HG03520 (cell line): ENCODE results near the gene PARVB.

ENCODE experiments used
- ATAC-seq: cut with Tn5 transposase; IDR thresholded peaks from one replicate; pipeline ENCODE4 v1.9.1; 2021; ENCODE audit warnings: mild to moderate bottlenecking, moderate library complexity; ENCODE audit not compliant: unreplicated experiment

The PARVB gene, protein sequence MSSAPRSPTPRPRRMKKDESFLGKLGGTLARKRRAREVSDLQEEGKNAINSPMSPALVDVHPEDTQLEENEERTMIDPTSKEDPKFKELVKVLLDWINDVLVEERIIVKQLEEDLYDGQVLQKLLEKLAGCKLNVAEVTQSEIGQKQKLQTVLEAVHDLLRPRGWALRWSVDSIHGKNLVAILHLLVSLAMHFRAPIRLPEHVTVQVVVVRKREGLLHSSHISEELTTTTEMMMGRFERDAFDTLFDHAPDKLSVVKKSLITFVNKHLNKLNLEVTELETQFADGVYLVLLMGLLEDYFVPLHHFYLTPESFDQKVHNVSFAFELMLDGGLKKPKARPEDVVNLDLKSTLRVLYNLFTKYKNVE

GRCh38 chr22:44024288-44024921 is at the start of gene PARVB:
PARVB (plus strand) TSS chr22:44024302; CDS start chr22:44024340, 38 bp downstream.
- ATAC-seq: no peak

GRCh38 chr22:43975041-43975440 is 49.1 kb upstream of the PARVB start:
- no peak for ATAC-seq

DNA sequence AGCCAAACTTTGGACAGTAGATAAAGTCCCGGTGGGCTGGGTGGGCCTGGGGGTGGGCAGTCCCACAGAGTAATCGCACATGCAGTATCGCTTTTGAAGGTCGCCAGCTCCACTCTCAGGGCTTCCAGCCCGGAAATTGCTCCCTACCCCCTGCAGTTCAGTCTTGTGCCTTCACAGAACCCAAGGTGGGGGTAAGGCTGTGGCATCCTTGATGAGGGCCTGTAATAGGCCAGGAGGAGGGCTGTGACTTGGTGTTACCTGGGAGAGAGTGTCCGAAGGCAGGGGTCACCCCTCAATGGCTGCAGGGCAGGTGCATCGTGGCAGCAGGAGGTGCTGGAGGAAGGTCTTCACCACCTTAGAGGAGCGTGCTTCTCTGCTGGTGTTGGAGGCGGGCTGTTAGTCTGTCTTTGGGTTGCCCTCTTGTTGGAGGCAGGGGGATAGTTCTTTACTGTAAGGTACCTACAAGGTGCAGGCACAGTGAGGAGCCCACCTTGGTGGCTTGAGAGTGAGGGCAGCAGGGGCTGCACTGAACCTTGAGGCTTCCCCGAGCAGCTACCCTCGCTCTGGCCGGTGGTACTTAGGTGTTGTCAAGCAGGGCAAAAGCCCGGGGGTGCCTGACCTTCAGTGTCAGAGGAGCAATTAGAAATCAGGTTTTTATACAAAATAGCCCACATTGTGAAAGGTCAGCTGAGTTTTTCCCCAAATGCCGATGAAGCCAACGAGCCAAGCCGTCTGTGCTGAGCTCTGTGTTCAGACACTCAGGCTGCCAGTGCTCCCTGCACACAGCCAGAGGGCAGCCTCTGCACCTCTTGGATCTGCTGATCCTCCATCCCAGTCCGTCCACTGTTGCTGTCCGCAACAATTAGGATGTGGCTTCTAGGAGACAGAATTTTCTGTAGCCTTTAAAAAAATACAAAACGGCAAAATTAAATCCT is 47.0 kb upstream of the PARVB start:
- no peak for ATAC-seq

- no peak for ATAC-seq
These were observed 45.5 kb upstream of the PARVB start for GRCh38 chr22:43978558-43978957.

- ATAC-seq: no peak
These were observed 43.5 kb upstream of the PARVB start for GRCh38 chr22:43980579-43980978.

- ATAC-seq: no peak
These were observed 43.1 kb upstream of the PARVB start for GRCh38 chr22:43980996-43981395.

DNA sequence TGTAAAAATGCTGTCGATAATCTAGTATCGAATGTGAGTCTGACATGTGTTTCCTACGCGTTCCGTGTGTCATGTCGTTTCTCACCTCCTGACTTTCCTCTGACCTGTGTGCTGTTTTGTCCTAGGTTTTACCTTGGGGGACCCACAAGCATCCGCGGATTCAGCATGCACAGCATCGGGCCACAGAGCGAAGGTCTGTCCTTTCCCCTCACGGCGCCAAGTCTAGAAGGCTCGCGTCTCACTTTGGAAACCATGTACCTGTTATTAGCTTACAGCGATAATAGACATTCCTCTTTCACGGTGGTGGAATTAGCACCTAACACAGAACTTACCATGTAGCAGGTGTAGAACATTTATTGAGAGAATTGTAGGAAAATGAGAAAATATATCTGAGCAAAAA is 40.3 kb upstream of the PARVB start:
- ATAC-seq: no peak

GRCh38 chr22:43985532-43985931 is 38.6 kb upstream of the PARVB start:
- no peak for ATAC-seq

GRCh38 chr22:43988116-43988820 is 35.8 kb upstream of the PARVB start:
- ATAC-seq: no peak

DNA sequence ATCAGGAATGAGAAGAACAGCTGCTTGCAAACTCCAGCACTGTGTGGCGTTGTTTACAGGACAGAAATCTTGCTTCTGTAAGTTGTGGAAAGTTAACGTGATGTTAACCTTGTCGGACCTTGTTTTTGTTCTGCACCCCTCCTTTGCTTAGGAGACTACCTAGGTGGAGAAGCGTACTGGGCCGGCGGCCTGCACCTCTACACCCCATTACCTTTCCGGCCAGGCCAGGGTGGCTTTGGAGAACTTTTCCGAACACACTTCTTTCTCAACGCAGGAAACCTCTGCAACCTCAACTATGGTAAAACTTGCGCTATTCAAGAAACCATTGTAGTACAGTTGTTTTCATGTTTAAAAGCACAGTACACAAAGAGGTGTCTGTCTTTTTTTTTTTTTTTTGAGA is 35.1 kb upstream of the PARVB start:
- ATAC-seq: no peak

DNA sequence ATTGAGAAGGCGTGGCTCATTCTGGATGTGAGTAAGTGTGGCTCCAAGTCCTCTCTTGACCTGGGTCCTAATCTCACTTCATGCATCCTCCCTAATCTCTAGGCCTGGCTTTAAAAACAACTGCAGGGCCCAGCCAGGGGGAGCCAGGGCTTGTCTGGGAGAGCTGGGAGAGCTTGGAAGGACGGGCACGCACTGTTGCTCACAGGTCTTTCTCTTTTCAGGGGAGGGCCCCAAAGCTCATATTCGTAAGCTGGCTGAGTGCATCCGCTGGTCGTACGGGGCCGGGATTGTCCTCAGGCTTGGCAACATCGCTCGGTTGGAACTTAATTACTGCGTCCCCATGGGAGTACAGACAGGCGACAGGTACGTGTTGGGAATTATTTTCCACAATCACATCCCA is 34.1 kb upstream of the PARVB start:
- no peak for ATAC-seq

GRCh38 chr22:43991316-43992020 is 32.6 kb upstream of the PARVB start:
- ATAC-seq: no peak

- ATAC-seq: no peak
These were observed 31.7 kb upstream of the PARVB start for GRCh38 chr22:43992331-43992821.

DNA sequence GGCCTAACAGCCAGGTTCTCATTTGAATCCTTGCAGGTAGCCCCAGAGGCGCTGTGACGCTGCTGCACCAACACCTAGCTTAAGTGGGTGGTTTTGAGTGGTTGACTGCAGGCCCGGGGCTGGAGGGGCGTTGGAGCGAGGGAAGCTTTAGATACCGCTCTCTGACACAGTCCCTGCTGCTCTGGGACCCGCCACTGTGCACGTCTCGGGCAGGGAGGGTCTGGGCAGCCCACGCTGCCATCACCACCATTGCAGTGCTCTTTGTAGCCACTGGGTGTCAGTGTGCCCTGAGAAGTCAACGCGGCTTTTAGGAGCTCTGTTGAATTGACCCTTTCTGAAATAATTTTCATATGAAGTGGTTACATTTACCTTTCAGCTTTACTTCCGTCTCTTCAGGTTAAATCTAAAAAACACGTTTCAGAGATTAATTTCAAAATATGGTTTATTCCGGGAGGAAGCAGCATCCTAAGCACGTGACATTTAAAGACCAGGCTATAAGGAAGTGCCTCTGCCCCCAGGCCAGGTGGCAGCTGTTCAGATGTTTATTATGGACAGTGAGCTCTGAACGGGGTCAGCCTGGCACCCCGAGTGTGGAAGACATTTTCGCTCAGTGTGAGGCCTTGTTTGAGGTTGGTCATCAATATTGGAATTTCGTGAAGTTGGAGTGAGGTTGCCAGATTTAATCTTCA is 30.9 kb upstream of the PARVB start:
- ATAC-seq: no peak

DNA sequence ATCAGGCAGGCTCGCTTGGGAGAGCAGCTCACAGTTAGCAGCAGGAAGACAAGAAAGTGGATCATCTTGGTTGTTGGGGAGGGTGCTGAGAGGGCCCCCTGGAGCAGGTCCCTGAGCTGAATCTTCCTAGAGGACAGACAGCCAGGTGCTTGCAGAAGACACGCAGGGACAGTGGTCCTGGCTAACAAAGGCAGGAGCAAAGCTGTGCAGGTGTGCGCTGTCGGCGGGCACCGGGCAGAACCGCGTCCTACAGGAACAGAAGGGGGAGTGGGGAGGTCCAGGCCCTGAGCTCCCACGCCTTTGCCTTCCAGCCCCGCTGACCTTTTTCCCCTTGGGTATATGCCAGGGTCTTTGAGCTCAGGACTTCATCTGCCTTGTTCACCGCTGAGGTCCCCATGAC is 30.1 kb upstream of the PARVB start:
- ATAC-seq: no peak

GRCh38 chr22:43994416-43994815 is 29.7 kb upstream of the PARVB start:
- no peak for ATAC-seq

- ATAC-seq: no peak
These were observed 28.9 kb upstream of the PARVB start for GRCh38 chr22:43995057-43995685.

DNA sequence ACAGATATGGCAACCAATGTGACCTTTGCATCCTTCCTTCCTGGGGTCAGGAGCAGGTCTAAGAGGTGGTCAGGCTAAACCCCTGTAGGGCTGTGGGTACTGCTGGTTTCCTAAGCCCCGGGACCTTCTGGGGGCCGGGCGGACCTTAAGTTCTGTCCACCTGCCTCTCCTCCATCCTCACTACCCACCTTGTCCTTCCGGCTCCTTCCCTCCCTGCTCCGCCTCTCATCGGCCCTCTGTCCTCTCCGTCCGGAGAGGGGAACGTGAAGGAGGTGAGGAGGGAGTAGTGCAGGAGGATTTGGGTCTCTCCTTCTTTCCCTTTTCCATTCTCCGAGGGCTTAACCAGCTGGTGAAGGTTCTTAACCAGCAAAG is 28.3 kb upstream of the PARVB start:
- ATAC-seq: no peak
